K562 (cell line): ENCODE measurements around the gene BBOX1. TPM values are rescaled to one million over a fixed set of nuclear protein-coding genes. Genes with fewer than 3 reads are reported as not detected.

ENCODE experiments used
- ATAC-seq: fragments of 200-7000 bp; cut with Tn5 transposase; 3 replicates; pipeline ENCODE4 v1.9.1; 2020; ENCODE audit warnings: moderate library complexity
- BruUV-seq: library from RNA; stranded (reverse); fragments of 400-500 nt; replicated peaks from 2 replicates; lab custom pipeline; 2021; lab: Mats Ljungman, UMichigan
- CTCF ChIA-PET: fragments of 300-600 bp; formaldehyde crosslinking; extraction: SDS; loops from one replicate; lab custom pipeline; 2021; ENCODE audit warnings: low intra/inter-chr PET ratio; lab: Yijun Ruan, JAX
- POLR2A ChIA-PET: fragments of 300-600, 350-650 bp; sonication (Branson Sonifier 250); formaldehyde crosslinking; extraction: SDS; loops from one replicate; lab custom pipeline; 2021; ENCODE audit warnings: antibody characterized with exemption, inconsistent platforms; lab: Yijun Ruan, JAX
- DNase-seq, 4 experiments: peaks; one replicate each; pipeline versions ENCODE4 v3.0.0 to v3.0.0-alpha.2; 2011 to 2018; ENCODE audit warnings: low spot score in 3 of 4, mixed read lengths in 3 of 4; ENCODE audit errors: extremely low read depth in 1 of 4
- FAIRE-seq: peaks from 2 replicates; lab custom pipeline; 2011; peaks lifted over from hg19 to GRCh38; lab: Jason Lieb, UNC
- H2AFZ ChIP-seq: 2 replicates; pipeline ENCODE4 v1.6.0; 2011; ENCODE audit warnings: low read depth, low read length, control low read depth, inconsistent platforms
- H3K27ac ChIP-seq: fragments of 200-600 bp; 3 replicates; pipeline ENCODE4 v1.8.0; 2011; ENCODE audit warnings: low read depth, mild to moderate bottlenecking, control low read depth, inconsistent platforms, low read length, moderate library complexity, mixed read lengths; ENCODE audit errors: extremely low read depth
- H3K27me3 ChIP-seq, 2 experiments: fragments of 300-600 bp in 1 of 2; 2 replicates in 1 of 2; 3 replicates in 1 of 2; pipeline versions ENCODE4 v1.6.0 to v1.8.0; 2011; ENCODE audit warnings: inconsistent platforms in 2 of 2, low read length in 2 of 2, mild to moderate bottlenecking in 1 of 2, mixed read lengths in 1 of 2, moderate library complexity in 1 of 2; ENCODE audit not compliant: control insufficient read depth in 2 of 2, insufficient read depth in 2 of 2
- H3K36me3 ChIP-seq: fragments of 300-600 bp; 3 replicates; pipeline ENCODE4 v1.8.0; 2011; ENCODE audit warnings: mild to moderate bottlenecking, low read length, inconsistent platforms; ENCODE audit not compliant: control insufficient read depth, insufficient read depth
- H3K4me1 ChIP-seq, 2 experiments: fragments of 200-600 bp in 1 of 2; replicated peaks in 1 of 2; 2 replicates in 1 of 2; 3 replicates in 1 of 2; pipeline versions ENCODE4 v1.5.1 to v1.8.0; 2011; ENCODE audit warnings: inconsistent platforms in 2 of 2, low read length in 2 of 2, mild to moderate bottlenecking in 1 of 2, mixed read lengths in 1 of 2, moderate library complexity in 1 of 2; ENCODE audit not compliant: control insufficient read depth in 2 of 2, insufficient read depth in 2 of 2
- H3K4me2 ChIP-seq: 2 replicates; pipeline ENCODE4 v1.6.1; 2011; ENCODE audit warnings: low read length, control low read depth, inconsistent platforms, mixed read lengths; ENCODE audit not compliant: insufficient read depth
- H3K4me3 ChIP-seq: fragments of 200-600 bp; sonication (generic), shearing (Covaris generic); 2 replicates; pipeline ENCODE4 v1.5.1; 2016; ENCODE audit warnings: control low read depth, inconsistent platforms
- H3K79me2 ChIP-seq: fragments of 200-600 bp; 3 replicates; pipeline ENCODE4 v1.8.0; 2011; ENCODE audit warnings: low read length, inconsistent platforms; ENCODE audit not compliant: control insufficient read depth, insufficient read depth
- H3K9ac ChIP-seq, 2 experiments: 2 replicates each; pipeline versions ENCODE4 v1.6.0 to v1.6.1; 2011; ENCODE audit warnings: low read depth in 2 of 2, low read length in 2 of 2, control low read depth in 1 of 2, inconsistent platforms in 1 of 2, mild to moderate bottlenecking in 1 of 2, mixed read lengths in 1 of 2; ENCODE audit not compliant: insufficient read depth in 1 of 2
- H3K9me1 ChIP-seq: one replicate; pipeline ENCODE4 v1.6.0; 2011; ENCODE audit warnings: inconsistent platforms, mild to moderate bottlenecking, low read length, moderate library complexity; ENCODE audit not compliant: control insufficient read depth, insufficient read depth
- H3K9me3 ChIP-seq: replicated peaks from 2 replicates; pipeline ENCODE4 v1.5.1; 2011; ENCODE audit warnings: low read depth, low read length, inconsistent platforms; ENCODE audit not compliant: control insufficient read depth, insufficient read depth
- H4K20me1 ChIP-seq: replicated peaks from 2 replicates; pipeline ENCODE4 v1.6.1; 2011; ENCODE audit warnings: low read length, inconsistent platforms, mixed read lengths; ENCODE audit not compliant: control insufficient read depth, insufficient read depth
- CTCF ChIP-seq, 3 experiments: IDR thresholded peaks in 2 of 3; conservative IDR thresholded peaks in 1 of 3; 2 replicates each; pipeline ENCODE4 v1.5.1; 2011 to 2012; ENCODE audit warnings: low read length in 3 of 3, mild to moderate bottlenecking in 3 of 3, control low read depth in 2 of 3, improper control_type of control experiment in 1 of 3, inconsistent platforms in 1 of 3, low read depth in 1 of 3, mixed read lengths in 1 of 3, moderate library complexity in 1 of 3; ENCODE audit not compliant: insufficient read depth in 2 of 3
- DEAF1 ChIP-seq: fragments of 450-650 bp; formaldehyde crosslinking; IDR thresholded peaks from 2 replicates; pipeline ENCODE4 v1.4.0; 2020; ENCODE audit warnings: mild to moderate bottlenecking, moderate library complexity
- EGR1 ChIP-seq: fragments of 450-650 bp; conservative IDR thresholded peaks from 2 replicates; pipeline ENCODE4 v1.6.1; 2017; ENCODE audit warnings: mild to moderate bottlenecking
- REST ChIP-seq, 2 experiments: fragments of 450-650 bp; formaldehyde crosslinking in 1 of 2; IDR thresholded peaks; 2 replicates each; pipeline versions ENCODE4 v1.4.0 to v1.6.1; 2014 to 2020; ENCODE audit warnings: mild to moderate bottlenecking in 2 of 2, borderline replicate concordance in 1 of 2, low read depth in 1 of 2
- TAF1 ChIP-seq: IDR thresholded peaks from 2 replicates; pipeline ENCODE4 v1.6.1; 2011; ENCODE audit warnings: mild to moderate bottlenecking, low read length, moderate library complexity; ENCODE audit not compliant: insufficient read depth, control insufficient read depth, severe bottlenecking; ENCODE audit errors: extremely low read depth
- WGBS: fragments of 100-300 bp; shearing (Covaris generic); methylation state at CpG from one replicate; pipeline ENCODE4 v1.1.6; 2016; ENCODE audit warnings: low coverage, mixed read lengths; ENCODE audit not compliant: insufficient coverage; ENCODE audit errors: missing lambda C conversion rate; 5-methylcytosine and 5-hydroxymethylcytosine counted together
- in situ Hi-C: fragments of 300-500 bp; cut with MboI; formaldehyde crosslinking; loops from 4 replicates; pipeline ENCODE4 v1.15.0; 2018; ENCODE audit warnings: inconsistent platforms, mixed read lengths
- intact Hi-C: fragments of 100-400 bp; cut with micrococcal nuclease; formaldehyde crosslinking; loops from 2 replicates; pipeline ENCODE4 v1.14.2; 2022
- polyA plus RNA-seq, 8 experiments: library from polyadenylated mRNA; depleted of rRNA in 4 of 8; stranded (reverse) in 5 of 8; unstranded in 3 of 8; fragments of >200 nt; fragmentation: Nextera tagmentation in 2 of 8; fragmentation: Illumina TruSeq in 1 of 8; extraction: Ambion mirVana in 2 of 8; extraction: Trizol in 1 of 8; gene quantifications; 2 replicates each; pipeline versions ENCODE4 v1.2.1 to v1.2.3, GENCODE V29; 2011 to 2014; ENCODE audit warnings: inconsistent platforms in 1 of 8, missing spikeins in 1 of 8
- total RNA-seq, 7 experiments: library from RNA; depleted of rRNA in 6 of 7; stranded (reverse); fragments of >200 nt in 6 of 7; fragmentation: Illumina TruSeq in 2 of 7; extraction: Trizol in 2 of 7; gene quantifications; 2 replicates each; pipeline versions ENCODE4 v1.2.1 to v1.2.3, GENCODE V29; 2011 to 2021; ENCODE audit warnings: low replicate concordance in 1 of 7

Gene BBOX1
- total and polyA plus RNA-seq, 9 of the 15 experiments (the other 6 are each of a cell fraction or from before 2014, with no cell fraction given), result not detected

GRCh38 chr11:27158456-27159334 lies 118.1 kb downstream of the BBOX1 start:
- no peaks in the 10 kb centered on the region for H3K36me3 ChIP-seq
- no peaks in the 10 kb centered on the region for H4K20me1 ChIP-seq
- ChIA-PET POLR2A (no interaction called here), CTCF (interaction anchor here (1.1 to 1.4 kb wide), 2 partner anchors 405 to 874 kb away, joined by 3 to 7 read pairs; no protein-coding TSS in a partner anchor)
- 4% methylated on average over 10 of the region's 10 CpGs for WGBS
- no peak overlapping the region for H3K9ac ChIP-seq
- no peaks in the 10 kb centered on the region for H3K79me2 ChIP-seq
- no peak overlapping the region for H3K4me2 ChIP-seq
- DNase-seq, result peak; percentile 39 to 65 (median 50)
- no peak overlapping the region for H3K4me3 ChIP-seq
- no peaks in the 10 kb centered on the region for H3K4me1 ChIP-seq
- in situ Hi-C loops (no loop called here), intact Hi-C loops (loop anchor here (1.0 to 10.0 kb wide), 2 partner anchors 634 to 861 kb away; no protein-coding TSS in a partner anchor)
- no peaks in the 10 kb centered on the region for H3K9me3 ChIP-seq
- ATAC-seq, result peak; percentile 84
- FAIRE-seq, result peak; percentile 63
- H3K9me1 ChIP-seq, result no peaks in the 10 kb centered on the region
- BruUV-seq, result no TSS peak
- H3K27ac ChIP-seq, result no peak overlapping the region
- H3K27me3 ChIP-seq, result no peaks in the 10 kb centered on the region
- no peak overlapping the region for H2AFZ ChIP-seq
- TF ChIP-seq EGR1 (no peak), CTCF (IDR thresholded peaks at IDR 0.05 in 2 of 3, conservative IDR thresholded peaks at IDR 0.05 in 1 of 3; ENCODE audit: insufficient read depth in 2 of 3, low read depth in 1 of 3, low read length in 3 of 3) (peak; percentile 61 to 73 (median 71)), DEAF1 (CRISPR knock-in tag) (peak; percentile 71), TAF1 (no peak), REST (IDR thresholded peaks at IDR 0.05; ENCODE audit: borderline replicate concordance) (peak; percentile 51; the same call in 1 of the 2 replicates), REST (CRISPR knock-in tag; IDR thresholded peaks at IDR 0.05; ENCODE audit: low read depth) (no peak)
